RPMI7951 (cell line): ENCODE data around the gene CDK6. TPM values are rescaled to one million over a fixed set of nuclear protein-coding genes. Genes with fewer than 3 reads are reported as not detected.

Source experiments
- DNase-seq: peaks from one replicate; pipeline ENCODE4 v3.0.0-alpha.2; 2012; ENCODE audit warnings: low read depth
- total RNA-seq: library from RNA; depleted of rRNA; stranded (reverse); fragments of >200 nt; shearing (Covaris generic); gene quantifications from 2 replicates; pipeline ENCODE4 v1.2.3, GENCODE V29; 2014

CDK6 gene
- total RNA-seq, 1 experiment from 2014 or later = 45.1 TPM

DNA sequence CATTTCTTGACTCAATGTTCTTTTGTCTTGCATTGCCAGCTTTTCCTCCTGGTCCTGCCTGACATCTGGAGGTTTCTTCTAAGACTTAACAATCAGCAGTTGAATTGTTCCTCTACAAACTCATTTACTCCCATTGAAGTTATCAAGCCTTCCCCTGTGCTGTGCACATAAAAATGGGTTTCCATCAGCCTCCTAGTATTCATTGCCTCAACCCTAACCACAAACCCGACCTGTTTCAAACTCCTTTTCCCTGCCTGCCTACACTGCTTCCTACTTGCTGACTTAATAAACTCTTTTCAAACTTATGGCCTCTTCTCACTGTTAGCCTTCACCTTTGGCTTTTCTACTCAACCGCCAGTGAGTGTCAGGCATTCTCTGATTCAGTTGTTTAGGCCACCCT, 9.4 kb upstream of the CDK6 start:
- no peak for DNase-seq

DNA sequence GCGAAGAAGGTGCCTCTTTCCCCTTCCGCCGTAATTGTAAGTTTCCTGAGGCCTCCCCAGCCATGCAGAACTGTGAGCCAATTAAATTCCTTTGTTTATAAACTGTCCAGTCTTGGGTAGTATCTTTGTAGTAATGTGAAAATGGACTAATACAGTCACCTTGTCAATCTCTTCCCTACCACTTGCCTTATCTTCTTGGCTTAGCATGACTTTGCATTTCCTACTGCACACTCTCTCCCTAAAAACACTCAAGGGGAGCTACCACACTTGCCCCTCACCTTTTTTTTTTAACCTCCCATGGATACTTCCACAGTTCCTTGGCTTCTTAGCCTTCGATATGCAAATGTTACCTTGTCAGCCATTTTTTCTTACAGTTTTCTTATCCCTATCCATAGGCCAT, 7.4 kb upstream of the CDK6 start:
- DNase-seq = no peak

DNA sequence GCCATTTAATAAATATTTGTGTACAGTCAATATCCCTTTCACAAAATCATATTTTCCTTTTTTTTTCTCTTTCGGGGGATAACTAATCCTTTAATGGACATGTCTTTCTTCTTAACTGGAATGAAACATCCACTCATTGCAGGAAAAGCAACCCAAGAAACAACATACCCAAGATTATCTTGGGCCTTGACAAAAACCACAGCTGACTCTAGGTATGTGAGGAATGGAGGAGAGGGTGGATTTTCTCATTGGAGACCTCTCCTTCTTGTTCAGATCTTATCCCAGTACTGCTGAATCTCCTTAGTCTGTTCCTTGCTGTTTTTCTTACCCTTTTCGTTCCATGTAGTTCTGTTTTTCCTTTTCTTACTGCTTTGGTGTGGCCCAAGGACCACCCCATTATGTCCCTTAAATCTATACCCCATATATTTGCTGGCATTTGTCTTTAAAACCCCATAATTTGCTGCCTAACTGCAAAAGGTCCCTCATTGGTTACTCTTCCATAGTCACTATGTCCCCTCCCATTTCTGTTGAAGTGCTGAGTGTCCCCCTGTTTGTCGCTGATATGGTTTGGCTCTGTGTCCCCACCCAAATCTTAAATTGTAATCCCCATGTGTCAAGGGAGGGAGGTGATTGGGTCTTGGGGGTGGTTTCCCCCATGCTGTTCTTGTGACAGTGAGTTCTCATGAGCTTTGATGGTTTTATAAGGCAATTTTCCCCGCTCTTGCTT, 6.8 kb upstream of the CDK6 start:
- no peak for DNase-seq

DNA sequence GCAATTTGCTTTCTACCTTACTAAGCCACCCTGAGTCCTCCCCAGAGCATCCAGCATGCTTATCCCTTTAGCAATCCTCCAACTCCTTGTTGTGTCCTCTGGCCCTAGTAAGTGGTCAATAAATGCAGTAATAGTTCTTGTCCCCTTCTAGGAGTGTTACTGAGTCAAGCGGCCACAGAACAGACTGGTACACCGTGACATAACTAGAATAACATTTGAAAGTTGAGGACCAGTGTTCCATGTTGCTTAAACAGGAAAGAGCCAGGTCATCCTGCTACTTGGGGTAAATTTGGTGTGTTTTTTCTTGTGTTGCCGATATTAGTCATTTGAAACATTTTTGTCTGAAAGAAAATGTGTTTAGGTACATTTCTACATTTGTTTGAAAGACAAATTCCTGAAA, 4.8 kb upstream of the CDK6 start:
- no peak for DNase-seq

DNA sequence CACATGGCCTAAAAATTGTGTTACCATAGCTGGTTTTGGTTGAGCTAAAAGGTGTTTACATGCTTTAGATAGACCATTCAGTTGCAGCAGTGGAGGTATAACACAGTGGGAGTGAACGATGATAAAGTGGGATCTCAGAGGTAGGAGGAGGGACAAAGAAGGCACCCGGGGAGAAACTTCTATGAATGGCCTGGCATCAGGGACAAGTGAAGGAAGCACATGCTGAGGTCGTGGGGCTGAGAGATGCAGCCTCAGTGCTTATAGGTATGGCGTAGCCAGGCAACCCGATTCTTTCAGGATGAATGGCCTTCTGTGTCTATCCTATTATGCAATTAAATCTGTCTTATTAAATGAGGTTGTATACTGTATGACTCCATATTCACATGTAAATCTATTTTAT, 3.9 kb upstream of the CDK6 start:
- DNase-seq = no peak

DNA sequence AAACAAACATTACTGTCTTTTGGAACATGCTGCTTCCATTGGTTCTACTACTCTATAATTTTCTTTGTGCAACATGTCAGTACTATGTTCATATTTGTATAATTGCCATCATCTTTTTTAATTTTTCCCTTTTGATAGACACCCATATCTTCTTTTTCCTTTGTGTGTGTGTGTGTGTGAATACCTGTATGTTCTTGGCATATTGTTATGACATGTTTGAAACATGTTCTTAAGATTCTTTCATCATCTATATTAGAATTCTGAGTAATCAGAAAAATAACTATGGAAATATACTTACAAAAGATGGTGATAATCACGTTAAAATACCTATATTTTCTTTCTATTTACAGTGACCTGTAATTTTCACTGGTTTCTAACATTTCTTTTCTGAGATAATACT, 3.5 kb upstream of the CDK6 start:
- no peak for DNase-seq

DNA sequence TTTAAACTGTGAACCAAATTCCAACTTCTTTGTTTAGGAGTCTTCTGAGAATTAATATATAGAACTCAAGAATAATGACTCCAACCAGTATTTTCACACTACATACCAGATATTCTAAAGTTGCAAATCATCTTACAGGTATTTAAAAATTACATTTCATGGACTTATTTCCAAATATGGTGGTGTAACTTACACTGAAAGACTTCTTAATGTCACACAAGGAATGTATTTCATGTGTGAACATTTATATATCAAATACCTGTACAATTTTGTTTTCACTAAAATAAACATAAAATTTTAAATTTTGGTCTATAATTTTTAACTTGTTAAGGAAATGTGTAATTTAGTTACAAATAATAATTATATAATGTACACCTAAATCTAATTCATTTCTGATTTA, 2.6 kb upstream of the CDK6 start:
- DNase-seq = no peak

DNA sequence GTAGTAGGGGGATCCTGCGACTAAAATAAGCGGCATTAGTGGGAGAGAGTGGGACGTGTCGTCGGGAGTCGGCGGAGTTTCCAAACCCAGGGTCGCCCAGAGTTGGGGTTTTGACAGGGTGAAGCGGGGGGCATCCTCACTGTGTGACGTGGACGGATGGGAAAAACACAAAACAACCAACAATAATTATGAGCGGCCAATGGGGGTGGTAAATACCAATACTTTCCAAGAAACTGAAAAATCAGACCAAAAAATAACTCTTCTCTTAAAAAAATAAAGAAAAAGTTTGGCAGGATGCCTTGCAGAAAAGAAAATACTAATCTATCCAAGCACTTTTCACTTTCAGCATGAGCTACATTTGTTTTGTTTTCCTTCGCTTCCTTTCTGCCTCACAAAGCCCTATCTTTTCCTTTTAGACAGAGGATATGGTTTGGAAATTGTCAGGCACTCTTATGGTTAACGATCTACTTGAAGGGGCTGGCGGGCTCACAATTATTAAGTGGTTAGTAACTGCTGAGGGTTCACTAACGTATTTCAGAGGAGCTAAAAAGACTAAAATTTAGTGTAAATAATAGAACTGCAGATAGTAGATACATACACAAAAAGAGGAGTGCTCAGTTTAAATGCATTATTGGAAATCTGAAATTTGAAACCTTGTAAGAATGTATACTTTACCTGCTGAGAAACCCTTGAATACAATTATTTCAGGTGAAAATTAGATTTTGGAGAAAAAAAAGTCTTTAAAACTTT, 802 bp upstream of the CDK6 start:
- peak; percentile 32 for DNase-seq

DNA sequence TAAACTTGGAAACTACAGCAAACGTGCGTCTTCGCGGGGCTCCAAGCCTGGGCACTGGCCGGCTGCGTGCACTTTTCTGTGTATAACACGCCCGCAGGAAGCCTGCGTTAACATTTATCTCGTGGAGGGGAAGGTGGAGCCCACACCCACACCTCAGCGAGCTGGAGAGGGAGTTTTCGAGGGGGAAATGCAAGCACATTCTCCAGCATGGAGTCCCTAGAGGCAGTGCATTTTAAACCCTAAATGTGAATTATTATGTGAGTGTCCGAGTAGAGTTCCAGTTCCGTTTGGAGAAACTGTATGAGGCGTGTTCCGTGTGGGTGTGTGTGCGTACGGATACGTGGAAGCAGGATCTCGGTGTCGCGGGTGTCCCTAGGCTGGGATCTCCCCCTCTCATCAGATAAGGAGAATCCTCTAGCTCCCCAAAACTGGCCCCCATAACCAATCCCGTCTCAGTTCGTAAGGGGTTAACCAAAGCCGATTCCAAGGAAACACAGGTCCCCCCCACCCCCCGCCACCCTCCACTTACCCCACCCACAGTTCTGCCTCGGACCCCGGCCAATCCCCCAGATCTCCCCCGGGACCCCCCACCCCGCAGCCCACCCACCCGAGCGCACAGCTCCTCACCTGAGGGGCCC, 403 bp downstream of the CDK6 start:
- DNase-seq = peak; percentile 36

DNA sequence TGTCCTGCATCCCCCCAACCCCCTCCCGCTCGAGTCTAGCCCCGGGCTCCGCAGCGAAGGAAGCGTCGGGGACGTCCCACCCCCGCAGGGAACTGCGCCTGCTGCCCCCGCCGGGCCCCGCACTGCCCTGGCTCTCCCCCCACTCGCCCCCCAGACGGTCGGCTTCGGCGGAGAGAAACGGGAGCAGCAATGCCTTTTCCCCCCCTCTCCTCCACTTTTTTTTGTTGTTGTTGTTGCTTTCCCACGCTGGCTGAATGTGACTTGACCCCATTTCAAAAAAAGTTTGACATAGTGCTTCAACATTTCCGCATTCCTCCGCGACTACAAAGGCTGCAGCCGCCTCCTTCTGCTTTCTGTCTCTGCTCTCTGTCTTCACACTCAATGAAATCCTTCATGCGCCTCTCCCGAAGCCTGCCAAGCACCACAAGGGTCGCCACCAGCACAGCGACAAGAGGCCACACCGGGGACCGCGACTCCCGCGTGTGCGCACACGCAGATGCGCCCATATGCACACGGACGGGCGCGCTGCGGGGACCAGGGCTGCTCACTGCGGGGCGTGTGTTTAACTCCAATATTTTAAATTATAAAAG, 1.0 kb downstream of the CDK6 start:
- DNase-seq = peak; percentile 78

DNA sequence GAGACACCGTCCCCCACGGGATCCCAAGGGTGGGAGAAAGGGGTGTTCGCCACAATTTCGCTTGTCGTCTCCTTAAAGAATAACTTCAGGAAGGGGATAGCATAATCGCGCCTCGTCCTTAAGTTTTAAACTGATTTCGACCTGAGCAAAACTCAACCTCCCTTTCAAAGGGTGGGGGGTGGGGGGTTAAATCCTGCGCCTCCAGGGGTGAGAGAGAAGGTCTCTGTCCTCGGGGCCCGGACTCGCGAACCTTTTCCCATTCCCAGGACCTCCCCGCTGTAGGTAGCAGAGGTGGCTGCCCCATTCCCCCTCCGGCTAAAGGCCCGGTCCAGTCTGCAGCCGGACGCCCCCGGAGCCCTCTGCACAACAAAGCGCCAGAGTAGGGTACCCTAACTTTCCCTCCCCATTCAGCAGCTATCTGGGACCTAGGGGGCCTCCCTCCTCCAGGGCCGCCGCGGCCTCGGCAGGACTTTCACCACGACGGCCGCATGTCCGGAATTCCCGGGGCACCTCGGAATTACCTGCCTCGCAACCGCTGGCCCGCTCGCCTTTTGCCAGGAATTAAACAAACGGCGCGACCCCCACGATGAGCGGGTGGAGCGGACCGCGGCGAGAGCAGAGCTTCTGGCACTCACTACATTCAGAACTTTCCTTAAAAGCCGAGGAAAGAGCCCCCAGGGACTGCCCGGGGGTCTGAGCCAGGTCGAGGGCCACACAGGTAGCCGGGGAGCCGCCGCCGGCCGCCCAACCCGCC, 1.7 kb downstream of the CDK6 start:
- DNase-seq = no peak

DNA sequence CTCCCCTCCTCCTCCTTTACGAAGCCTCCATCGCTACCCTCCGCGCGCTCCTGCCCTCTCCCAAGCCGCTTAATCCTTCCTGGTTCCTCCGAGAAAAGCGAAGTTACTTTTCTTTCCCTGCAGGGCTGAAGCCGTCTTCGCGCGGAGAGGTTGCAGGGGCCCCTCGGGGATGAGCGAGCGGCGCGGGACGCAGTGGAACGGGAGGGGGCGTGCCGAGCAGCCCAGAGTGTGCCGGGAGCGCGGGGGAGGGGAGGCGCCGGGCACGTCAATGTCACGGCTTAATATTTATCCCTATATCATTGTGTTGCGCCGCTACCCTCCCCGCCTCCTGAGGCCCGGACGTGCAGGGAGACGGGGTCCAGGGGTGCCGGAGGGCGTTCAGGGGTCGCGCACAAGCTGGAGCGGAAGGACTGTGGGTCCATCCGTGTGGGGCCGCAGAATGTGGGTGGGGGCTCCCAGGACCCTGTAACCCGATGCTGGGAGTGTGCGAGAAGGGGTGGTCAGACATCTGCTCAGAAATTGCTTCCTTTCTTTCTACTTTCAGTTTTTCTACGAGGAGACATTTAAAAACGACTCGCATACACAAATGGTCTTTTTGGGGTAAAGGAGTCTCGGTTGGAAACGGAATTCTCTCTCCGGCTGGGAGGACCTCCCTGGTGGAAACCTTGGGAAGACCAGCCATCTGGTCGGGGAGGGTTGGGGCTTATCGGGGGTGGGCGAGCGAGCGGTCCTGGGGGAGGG, 2.4 kb downstream of the CDK6 start:
- peak; percentile 80 for DNase-seq

DNA sequence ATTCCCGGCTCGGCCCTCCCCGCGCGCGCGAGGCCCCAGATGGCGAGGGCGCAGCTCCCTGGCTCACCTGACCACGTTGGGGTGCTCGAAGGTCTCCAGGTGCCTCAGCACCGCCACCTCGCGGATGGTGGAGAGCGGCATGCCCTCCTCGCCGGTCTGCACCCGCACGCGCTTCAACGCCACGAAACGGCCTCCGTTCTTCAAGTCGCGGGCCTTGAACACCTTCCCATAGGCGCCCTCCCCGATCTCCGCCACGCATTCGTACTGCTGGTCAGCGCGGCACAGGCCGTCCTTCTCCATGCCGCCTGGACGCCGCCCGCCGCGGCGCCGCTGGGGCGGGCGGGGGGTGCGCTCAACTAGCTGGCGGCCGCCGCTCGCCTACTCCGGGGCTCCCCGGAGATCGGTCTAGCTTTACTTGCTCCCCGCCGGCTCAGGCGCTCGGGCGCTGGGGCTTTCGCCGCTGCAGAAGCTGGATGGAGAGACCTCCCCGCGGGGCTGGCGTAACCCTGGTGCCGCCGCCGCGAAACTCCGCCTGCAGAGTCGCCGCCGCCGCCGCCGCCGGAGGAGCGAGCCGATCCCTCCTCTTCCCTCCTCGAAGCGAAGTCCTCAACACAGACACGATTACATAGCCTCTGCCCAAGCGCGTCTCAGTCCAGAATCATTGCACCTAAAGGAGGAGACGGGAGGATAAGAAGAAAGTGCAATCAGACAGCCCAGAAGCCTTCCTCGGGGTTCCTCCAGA, 3.2 kb downstream of the CDK6 start:
- peak; percentile 74 for DNase-seq

DNA sequence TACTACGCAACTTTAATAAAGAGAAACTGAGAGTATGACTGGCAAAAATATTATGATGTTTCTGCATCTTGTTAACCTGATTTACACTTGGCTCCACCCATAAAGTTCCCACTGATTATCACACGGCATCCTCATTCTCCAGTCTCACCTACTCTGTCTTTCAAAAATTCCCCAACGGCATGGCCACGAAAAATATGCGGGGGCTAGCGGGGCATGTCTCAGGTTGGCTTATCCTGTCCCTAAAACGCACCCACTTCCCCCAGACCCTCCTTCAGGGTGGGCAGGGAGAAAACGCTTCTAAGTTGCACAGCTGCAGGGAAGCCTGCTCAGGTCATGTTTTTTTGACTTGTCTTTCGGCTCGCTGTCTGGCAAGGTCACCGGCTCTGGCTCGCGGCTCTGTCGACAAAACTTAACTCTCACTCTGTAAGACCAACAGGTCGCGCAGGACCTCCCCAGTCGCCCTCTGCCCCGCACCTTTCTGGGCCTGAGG, 3.8 kb downstream of the CDK6 start:
- peak; percentile 7 for DNase-seq

DNA sequence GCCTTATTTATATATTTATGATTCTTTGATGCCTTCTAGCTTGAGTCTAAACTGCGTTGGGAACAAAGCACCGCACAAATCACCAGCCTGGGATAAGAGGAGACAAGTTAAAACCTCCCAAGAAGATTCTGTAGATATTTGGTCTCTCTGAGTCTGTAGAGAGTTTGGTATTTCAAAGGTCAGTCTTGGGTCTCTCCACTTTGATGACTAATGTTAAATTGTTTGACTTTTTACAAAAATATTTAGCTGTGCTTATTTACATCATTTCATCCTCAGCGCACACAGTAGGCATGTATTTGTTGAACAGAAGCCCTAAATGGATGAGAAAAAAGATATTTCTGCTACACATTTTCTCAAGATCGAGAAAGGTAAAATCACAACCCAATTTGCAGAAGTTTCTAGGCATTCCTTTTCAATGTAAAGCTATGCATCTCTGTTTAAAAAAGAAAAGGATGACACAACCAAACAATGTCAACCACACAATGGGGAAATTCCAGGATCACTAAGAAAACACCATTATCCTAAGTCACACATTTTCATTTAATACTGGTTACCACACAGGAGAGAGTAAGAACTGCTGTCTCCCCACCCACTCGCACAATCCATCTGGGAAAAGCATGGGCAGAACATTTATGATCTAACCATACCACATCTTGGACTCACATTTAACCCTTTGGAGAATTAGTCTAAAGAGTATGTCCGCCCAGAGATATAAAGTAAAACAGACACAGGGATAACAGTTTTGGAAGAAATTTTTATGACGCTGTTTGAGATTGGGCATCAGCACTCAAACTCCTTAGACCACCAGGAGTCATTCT, 4.4 kb downstream of the CDK6 start:
- DNase-seq = peak; percentile 90

DNA sequence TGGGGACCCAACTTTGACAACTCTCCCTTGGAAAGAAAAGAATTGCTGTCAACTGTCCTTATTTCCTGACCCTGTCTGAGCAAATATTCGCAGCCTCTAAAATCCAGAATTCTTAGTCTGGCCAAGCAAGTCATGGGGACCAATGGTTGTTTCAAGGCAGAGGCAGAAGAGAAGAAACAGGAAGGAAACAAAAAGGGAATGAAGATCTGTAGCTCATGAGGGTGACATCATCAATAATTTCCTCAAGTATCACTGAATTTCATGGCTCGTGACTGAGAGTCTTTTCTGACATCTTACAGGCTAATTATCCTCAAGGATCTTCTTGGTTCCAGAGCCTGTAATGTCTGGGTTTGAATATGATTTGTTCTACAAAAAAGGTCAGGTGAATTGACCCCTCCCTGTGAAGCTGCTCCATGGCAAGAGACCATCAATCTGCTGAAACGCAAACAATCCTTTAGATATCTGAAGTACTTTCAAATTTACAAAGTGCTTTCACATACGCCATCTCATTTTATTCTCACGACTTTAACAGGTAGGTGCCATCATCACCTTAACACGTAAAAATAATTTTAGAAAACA, 5.8 kb downstream of the CDK6 start:
- peak; percentile 15 for DNase-seq

DNA sequence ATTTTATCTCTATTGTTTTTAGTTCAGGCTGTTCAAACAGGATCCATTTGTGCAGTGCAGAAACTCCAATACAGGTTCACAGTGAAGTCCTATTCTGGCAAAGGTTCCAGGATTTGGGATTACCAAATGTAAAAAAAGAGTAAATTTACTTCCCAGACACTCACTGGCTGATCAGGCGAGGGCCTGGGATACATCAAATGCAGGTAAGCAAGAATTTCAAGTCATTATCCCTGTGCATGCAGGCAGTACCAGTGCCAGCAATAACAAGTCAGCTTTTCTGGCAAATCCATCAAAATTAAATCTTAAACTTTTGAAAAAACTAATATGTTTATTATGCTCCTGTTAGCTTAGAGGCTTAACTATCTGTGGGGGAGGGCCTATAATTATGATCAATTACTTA, 6.3 kb downstream of the CDK6 start:
- DNase-seq = no peak

DNA sequence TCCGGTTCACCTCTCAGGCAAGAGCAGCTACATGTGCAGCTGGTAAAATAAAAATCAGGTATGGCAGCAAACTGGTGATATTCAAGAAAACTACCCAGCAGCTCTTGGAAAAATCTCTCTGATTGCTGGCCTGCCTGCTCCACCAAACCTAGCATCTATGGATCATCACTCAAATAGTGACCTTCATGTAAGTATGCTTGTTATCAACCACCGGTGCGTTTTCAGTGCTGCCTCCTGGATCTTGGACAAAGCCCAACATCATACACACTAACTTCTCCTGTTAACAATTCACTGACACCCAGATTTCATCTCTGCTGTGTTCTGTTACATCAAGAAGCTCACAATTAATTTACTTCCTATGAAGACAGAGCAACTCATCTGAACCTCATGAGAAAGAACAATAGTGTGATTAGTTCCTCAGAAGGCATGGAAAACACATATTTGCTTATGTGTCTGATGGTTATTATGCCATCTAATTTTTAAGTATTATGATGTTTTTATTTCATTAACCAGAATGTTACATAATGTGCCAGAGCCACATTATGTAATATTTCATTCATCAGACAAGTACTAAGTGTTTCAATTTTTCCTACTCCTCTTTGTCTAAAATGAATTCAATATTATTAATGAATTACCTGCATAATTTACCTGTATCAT, 8.8 kb downstream of the CDK6 start:
- no peak for DNase-seq
